Activated naive CD4-positive, alpha-beta T cell treated with anti-CD3 and anti-CD28 coated beads, Interleukin-2, amount 50 U/mL, for 16 hours (primary cell): Measurements from ENCODE around the gene PAQR5.
"Not testable (repeated sequence)": the region's sequence is repeated elsewhere in the genome, so short reads cannot be mapped to it uniquely, and the experiment has no call there.

Experiments
- DNase-seq: peaks from one replicate; pipeline ENCODE4 v3.0.0-alpha.2; 2020

PAQR5 gene

GRCh38 chr15:69317392-69317841 lies 18.7 kb downstream of the PAQR5 start:
- no peak for DNase-seq

GRCh38 chr15:69318033-69318432 lies 19.3 kb downstream of the PAQR5 start:
- no peak for DNase-seq

DNA sequence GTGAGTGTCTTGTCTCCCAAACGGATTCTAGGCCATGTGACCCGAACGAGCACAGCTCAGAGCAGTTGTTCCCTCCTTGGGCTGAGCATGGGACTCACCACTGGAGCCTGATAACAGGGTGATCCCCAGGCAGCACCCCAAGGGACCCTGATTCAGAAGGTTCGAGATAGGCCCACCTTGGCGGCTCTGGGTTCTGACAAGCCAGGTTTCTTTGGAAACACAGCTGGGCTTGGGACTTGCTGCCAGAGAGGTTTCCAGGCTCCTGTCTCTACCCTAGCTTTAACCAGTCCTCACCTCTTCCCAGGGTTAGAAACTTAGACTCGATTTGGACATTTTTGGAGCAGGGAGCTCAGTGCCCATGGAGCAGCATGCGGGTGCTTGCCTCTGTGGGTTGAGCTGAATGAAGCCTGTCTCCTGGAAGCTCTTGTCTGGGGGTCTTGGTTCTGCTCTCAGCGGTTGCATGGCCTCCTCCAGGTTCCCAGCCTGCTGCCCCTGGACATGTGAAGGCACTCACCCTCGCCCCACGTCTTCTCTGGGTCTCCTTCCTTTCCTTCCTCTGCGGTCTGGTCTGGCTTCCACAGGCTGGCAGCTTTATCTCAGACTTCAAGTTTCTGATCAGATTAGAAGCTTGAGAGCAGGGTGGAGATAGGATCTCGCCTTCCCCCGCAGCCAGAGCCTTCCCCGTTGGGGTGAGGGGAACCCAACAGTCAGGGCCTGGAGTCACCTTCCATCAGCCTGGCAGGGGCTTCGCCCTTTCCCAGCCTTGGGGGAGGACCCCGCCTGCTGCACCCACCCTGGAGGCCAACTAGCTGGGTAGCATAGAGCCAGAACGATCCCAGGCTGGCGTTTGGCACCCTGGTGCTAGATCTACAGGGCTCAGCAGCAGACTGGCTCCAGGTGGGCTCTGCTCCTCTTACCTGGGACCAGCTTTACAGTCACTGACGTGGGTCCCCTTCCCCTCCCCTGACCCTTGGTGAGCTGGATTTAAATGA lies 21.0 kb downstream of the PAQR5 start:
- no peak for DNase-seq

DNA sequence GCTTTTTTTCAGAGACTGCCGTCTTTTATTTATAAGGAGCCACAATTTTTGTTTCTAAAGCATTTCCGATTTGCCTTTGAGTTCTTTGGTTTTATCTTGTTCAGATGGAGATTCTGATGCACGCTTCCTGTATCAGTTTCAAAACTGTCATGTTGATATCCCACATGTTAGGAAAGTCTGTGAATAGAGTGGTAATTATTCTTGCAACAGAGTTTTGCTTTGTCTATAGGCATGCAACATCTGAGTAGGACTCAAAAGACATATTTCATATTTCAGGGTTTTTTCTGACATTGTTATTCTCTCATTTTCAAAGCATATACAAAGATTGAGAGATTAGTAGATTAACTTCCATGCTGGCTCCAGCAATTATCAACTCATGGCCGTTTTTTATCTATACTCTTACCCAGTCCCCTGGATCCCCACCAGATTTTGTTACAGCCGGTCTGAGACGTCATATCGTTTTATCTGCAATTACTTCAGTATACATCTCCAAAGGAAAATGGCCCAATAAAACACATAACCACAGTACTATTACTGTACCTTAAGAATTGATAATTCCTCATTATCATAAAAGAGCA lies 22.4 kb downstream of the PAQR5 start:
- DNase-seq = no peak

DNA sequence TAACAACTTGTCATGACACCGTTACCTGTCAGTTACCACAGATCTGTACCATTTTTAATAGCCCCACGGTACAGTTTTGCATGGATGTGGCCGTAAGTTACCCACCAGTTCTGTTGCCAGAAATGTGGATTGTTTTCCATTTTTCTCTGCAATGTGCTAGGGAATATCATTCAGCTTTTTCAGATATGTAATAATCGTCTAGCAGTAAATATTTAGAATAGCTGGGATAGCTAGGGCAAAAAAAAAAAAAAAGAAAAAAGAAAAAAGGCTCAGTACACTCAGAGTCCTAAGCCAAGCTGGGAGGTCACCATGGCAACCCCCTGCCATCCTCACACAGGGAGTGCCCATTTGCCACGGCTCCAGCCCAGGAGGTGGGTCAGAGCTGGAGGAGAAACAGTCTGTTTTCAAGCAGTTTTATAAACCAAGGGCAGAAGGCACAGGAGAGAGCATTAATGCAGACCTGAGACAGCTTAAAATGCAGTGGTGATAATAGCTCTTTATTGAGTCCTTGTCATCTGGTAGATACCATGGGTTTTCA lies 25.2 kb downstream of the PAQR5 start:
- DNase-seq = no peak

DNA sequence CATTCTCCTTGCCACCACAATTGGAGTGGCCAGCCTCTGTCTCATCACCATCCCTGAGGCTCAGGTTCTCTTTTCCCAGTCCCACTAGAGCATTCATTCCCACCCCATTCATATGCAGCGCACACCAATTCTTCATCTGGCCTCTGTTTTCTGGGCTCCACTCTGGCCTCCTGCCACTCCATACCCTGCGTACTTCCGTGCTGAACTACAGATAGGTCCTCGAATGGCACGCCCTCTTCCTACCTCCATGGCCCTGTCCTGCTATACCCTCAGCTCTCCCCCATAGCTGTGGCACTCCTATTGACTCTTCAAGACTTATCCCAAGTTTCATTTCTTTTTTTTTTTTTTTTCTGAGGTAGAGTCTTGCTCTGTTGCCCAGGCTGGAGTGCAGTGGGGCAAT lies 25.9 kb downstream of the PAQR5 start:
- no peak for DNase-seq

DNA sequence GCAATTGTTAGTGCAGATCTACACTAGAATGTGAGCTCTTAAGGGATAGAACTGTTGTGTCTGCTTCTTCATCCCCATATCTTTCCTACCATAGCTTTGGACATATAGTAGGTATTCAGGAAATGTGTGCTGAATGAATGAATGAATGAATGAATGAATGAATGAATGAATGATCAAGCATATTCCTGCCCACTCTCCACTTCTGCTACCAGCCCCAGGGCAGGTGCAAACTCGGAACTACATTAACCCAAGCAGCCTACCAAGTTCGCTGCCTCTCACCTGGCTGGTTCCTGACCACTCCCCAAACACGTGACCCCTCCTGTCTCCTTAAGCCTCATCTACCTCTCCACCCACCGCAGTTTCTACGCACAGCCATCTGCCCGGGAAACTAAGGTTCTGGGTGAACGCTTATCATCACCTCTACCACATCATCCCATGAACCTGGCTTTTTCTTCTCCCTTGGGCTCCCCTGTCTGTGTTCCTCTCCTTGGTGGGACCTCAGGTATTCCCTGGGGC lies 26.8 kb downstream of the PAQR5 start:
- no peak for DNase-seq

- DNase-seq = no peak
Measured at GRCh38 chr15:69328080-69328479, 29.4 kb downstream of the PAQR5 start.

GRCh38 chr15:69328739-69329138 lies 30.0 kb downstream of the PAQR5 start:
- DNase-seq = no peak

- DNase-seq = no peak
Measured at GRCh38 chr15:69337138-69337537, 38.4 kb downstream of the PAQR5 start.

GRCh38 chr15:69338535-69339213 lies 40.0 kb downstream of the PAQR5 start:
- DNase-seq = no peak

- not testable (repeated sequence) for DNase-seq
Measured at GRCh38 chr15:69339214-69339543, 40.5 kb downstream of the PAQR5 start.

DNA sequence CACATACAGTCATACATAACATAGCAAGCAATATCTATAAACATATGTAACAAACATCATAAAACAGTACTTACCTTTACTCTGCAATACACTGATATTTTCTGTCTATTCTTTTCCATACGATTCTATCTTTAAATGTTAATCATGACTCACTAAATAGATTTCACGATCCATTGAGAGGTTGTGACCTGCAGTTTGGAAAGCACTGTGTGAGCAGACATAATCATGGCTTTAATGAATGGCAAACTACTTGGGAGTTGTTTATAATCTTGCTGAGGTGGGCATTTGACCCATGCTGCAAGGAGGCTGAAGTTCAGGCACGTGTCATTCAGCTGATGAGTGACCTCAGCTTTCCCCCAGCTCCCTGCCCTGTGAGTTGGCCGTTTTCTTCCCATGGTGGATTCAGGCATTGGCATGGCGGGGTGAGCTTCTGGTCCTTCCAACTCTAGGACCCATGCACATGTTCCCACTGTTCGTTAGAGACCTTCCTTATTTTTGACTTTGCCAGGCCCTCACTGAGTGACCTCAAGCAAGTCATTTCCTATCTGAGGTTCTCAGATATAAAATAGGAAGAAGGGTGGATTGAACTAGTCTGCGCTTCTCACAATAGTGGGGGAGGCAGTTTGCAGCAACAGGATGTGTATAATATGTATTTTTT lies 41.7 kb downstream of the PAQR5 start:
- DNase-seq = no peak

- no peak for DNase-seq
Measured at GRCh38 chr15:69341356-69341755, 42.6 kb downstream of the PAQR5 start.

DNA sequence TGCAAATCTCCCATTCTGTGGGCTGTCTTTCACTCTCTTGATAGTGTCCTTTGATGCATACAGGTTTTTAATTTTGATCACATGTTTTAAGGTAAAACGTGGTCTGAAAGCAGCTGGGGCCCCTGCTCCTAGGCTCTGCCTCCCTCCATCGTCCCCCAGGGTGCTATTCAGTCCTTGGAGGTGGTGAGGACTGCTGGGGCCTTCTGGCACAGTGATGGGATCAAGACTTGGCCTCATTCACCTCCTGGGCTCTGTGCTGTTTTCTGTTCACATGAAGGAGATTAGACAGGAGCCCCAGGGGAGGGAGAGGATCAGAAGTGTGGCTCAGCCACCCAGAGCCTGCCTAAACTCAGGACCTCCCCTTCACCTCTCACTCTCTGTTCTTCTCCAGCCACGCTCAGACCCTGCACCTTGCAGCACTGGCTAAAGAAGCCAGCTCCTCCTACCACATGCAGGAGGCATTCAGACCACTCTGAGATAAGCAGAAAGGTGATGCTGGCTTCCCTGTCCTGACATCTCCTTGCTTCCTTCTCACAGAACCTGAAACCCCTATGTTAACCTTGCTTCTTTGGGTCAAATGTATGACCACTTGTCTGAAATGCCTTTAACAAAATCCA lies 43.9 kb downstream of the PAQR5 start:
- no peak for DNase-seq

DNA sequence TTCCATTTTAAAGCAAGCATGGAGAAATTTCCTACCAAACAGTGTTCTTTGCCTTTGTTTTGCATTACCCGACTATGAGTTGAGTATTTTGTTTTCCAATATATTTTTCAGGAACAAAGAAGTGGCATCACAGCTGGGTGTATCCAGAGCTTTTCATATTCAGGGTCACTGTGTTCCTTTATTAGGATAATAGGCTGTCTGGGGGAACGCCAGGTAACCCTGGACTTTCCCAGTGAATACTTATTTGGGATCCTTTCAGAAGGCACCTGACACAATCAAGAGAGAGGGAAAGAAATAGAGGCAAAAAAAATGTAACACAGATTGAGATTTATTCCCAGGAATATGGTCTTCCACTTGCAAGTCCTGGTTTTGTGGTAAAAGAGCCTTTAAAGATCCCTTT lies 44.4 kb downstream of the PAQR5 start:
- no peak for DNase-seq

DNA sequence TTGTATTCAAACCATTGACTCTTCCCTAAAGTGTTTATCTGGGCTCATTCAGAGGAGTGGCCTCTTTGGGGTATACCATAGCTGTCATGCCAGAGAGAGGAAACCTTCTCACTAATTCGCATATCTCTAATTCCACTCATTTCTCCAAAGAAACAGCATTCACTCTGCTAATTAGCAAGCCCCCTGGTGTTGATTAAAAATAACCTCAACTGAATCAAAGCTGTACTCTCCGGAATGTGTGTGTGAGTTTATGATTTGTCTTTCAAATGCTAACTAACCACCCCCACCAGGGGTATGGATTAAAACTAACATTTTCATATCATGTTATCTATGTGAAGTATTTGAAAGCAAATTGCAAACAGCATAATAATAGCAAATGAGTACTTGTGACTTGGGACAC lies 45.5 kb downstream of the PAQR5 start:
- no peak for DNase-seq

DNA sequence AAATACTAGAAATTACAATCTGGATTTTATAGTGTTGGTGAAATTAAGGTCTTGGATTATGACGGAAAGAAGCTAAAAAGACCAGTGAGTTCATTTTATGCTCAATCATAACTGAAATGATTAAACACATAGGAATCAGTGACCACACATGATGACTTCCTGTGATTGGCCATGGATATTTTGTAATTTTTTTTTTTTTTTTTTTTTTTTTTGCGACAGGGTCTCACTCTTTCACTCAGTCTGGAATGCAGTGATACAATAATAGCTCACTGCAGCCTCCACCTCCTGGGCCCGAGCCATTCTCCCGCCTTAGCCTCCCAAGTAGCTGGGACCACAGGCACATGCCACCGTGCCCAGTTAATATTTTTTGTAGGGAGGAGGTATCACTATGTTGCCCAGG lies 47.4 kb downstream of the PAQR5 start:
- DNase-seq = no peak

DNA sequence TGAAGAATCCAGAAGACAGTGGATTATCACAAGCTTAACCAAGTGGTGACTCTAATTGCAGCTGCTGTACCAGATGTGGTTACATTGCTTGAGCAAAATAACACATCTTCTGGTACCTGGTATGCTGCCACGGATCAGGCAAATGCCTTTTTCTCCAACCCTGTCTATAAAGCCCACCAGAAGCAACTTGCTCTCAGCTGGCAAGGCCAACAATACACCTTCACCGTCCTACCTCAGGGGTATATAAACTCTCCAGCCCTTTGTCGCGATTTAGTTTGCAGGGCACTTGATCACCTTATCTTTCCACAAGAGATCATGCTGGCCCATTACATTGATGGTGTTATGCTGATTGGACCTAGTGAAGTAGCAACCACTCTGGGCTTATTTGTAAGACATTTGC lies 52.6 kb downstream of the PAQR5 start:
- DNase-seq = no peak

- no peak for DNase-seq
Measured at GRCh38 chr15:69351884-69352283, 53.2 kb downstream of the PAQR5 start.

DNA sequence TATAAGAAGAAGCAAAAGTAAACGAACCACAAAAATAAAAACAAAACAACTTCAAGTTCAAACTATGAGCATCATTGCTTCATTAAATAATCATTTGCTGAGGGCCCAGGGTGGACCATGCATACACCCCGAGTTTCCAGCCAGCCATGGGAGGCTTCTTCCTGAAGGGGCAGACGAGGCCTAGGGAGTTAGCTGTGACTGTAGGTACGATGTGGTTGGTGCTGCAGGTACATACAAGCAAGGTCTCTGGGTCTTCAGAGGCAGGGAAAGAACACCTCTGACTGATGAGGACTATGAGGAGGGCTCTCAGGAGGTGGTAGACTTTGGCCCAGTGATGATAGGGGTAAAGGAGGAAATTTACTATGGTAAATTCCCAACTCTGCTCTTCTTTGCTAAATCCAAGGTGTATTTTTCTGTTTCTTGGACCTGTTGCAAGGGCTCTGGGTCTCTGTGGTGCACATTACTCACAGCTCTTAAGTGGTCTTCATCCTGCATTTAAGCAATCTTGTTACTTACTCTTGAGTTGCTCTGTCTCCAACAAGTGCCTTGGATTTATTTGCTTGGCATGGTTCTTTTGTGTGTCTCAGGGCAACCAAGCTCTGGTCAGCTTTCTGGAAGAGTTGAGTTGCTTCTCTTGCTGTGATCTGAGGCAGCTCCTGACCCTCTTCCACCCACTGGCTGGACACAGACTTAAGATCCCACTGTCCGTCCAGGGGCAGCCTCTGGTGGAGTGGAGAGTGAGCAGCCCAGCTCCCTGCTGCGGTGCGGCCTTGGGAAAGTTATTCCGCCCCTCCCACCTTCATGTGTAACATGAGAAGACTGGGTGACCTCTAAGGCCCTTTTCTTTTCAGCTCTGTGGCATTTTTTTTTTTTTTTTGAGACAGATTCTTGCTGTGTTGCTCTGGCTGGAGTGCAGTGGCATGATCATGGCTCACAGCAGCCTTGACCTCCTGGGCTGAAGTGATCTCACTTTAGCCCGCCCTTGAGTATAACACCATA lies 59.4 kb downstream of the PAQR5 start:
- no peak for DNase-seq
